Peyer's patch (tissue), 4 donors: ENCODE data around the gene GLB1L3.

Source experiments
- CTCF ChIP-seq, 6 experiments: fragments of 450-650 bp in 4 of 6; fragments of 200-600 bp in 2 of 6; sonication (generic) in 1 of 6; IDR thresholded peaks; one replicate each; pipeline ENCODE4 v1.5.1; 2017 to 2019; ENCODE audit warnings: antibody characterized with exemption in 6 of 6, mild to moderate bottlenecking in 3 of 6, moderate library complexity in 1 of 6
- POLR2A ChIP-seq, 2 donors: fragments of 450-650 bp; IDR thresholded peaks; one replicate each; pipeline ENCODE4 v1.5.1; 2017; ENCODE audit warnings: antibody characterized with exemption in 2 of 2, mild to moderate bottlenecking in 2 of 2, moderate library complexity in 2 of 2

DNA sequence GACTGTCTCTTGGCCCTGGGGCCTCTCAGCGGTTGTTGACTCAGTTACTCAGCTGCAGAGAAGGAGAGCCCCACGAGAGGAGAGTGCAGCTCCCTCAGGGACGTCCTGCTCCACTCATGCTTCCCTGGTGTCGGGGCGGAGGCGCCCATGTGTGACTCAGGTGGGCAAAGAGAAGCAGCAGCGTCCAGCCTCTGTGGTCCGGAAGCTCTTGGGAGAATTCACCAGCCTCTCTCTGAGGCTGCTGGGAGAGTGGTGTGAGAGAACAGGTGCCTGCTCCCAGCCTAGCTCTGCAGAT lies 81.3 kb downstream of the GLB1L3 start:
- TF ChIP-seq CTCF (IDR thresholded peaks at IDR 0.05), result no peak
- TF ChIP-seq POLR2A (IDR thresholded peaks at IDR 0.05), result no peak
